GM12865 (cell line): Measurements from ENCODE around the gene CACNG7.

Experiments
- DNase-seq: peaks from one replicate; pipeline ENCODE4 v3.0.0; 2010; ENCODE audit warnings: low read depth
- H3K4me3 ChIP-seq: 2 replicates; pipeline ENCODE4 v1.5.1; 2011; ENCODE audit warnings: mild to moderate bottlenecking, low read depth, low read length, control low read depth
- TF ChIP-seq, protein P1 (sequence below): IDR thresholded peaks from 2 replicates; pipeline ENCODE4 v1.5.1; 2011; ENCODE audit warnings: low read length, control low read depth, low read depth, inconsistent platforms; ENCODE audit not compliant: insufficient read depth; ENCODE audit errors: missing control alignments

Gene CACNG7

GRCh38 chr19:53884256-53884655, 24.8 kb upstream of the CACNG7 start:
- TF ChIP-seq, protein P1, sequence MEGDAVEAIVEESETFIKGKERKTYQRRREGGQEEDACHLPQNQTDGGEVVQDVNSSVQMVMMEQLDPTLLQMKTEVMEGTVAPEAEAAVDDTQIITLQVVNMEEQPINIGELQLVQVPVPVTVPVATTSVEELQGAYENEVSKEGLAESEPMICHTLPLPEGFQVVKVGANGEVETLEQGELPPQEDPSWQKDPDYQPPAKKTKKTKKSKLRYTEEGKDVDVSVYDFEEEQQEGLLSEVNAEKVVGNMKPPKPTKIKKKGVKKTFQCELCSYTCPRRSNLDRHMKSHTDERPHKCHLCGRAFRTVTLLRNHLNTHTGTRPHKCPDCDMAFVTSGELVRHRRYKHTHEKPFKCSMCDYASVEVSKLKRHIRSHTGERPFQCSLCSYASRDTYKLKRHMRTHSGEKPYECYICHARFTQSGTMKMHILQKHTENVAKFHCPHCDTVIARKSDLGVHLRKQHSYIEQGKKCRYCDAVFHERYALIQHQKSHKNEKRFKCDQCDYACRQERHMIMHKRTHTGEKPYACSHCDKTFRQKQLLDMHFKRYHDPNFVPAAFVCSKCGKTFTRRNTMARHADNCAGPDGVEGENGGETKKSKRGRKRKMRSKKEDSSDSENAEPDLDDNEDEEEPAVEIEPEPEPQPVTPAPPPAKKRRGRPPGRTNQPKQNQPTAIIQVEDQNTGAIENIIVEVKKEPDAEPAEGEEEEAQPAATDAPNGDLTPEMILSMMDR, result no peak
- H3K4me3 ChIP-seq, result no peak overlapping the region
- DNase-seq, result no peak

DNA sequence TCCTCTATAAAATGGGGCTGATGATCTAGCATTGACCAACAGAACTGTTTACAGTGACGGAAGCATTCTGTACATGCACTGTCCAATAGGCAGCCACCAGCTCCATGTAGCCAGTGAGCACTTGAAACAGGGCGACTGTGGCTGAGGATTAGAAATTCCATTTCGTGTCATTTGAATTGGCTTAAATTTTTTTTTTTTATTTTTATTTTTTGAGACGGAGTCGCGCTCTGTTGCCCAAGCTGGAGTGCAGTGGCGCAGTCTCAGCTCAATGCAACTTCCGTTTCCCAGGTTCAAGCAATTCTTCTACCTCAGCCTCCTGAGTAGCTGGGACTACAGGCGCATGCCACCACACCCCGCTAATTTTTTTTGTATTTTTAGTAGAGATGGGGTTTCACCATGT, 24.0 kb upstream of the CACNG7 start:
- TF ChIP-seq, protein P1, result no peak
- DNase-seq, result no peak
- no peak overlapping the region for H3K4me3 ChIP-seq

- no peak for DNase-seq
- H3K4me3 ChIP-seq, result no peak overlapping the region
- TF ChIP-seq, protein P1, result no peak
These were observed 16.6 kb upstream of the CACNG7 start for GRCh38 chr19:53892301-53892980.

DNA sequence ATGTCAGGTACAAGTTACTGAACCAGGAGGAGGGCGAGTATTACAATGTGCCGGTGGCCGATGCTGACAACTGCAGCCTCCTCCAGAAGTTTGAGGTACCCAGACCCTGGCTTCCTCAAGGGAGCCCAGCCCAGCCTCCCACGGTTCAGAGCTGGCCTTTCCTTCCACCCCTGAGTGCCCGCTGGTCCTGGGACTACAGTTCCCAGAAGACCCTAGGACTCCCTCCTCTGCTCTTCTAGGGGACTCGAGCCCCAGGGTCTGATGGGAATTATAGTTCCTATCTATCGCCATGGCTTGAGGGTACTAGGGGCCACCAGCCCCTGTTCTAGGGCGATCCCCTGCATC, 16.1 kb upstream of the CACNG7 start:
- no peak overlapping the region for H3K4me3 ChIP-seq
- DNase-seq, result no peak
- TF ChIP-seq, protein P1, result no peak

GRCh38 chr19:53894707-53895106, 14.4 kb upstream of the CACNG7 start:
- no peak overlapping the region for H3K4me3 ChIP-seq
- DNase-seq, result no peak
- TF ChIP-seq, protein P1, result no peak

DNA sequence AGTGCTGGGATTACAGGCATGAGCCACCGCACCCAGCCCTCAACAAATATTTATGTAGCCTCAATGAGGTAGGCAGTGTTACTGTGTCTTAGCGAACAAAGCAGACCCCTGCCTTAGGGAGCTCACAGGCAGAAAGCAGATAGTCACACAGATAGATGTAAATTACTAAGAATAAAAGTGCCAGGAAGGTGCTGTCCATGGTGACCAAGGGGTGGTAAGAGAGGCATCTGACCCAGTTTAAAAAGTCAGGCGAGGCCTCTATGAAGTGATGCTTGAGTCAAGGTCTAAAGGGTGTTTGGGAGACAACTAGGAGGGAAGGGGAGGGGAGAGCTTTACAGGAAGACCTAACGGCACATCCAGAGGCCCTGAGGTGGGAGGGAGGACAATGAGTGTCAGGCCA, 12.4 kb upstream of the CACNG7 start:
- no peak for DNase-seq
- H3K4me3 ChIP-seq, result no peak overlapping the region
- TF ChIP-seq, protein P1, result no peak

- no peak overlapping the region for H3K4me3 ChIP-seq
- TF ChIP-seq, protein P1, result no peak
- DNase-seq, result no peak
These were observed 11.6 kb upstream of the CACNG7 start for GRCh38 chr19:53897459-53897858.
